Kidney (tissue), 14 donors: ENCODE results near the gene GLOD4. TPM values are rescaled to one million over a fixed set of nuclear protein-coding genes. Genes with fewer than 3 reads are reported as not detected.
"Not testable (repeated sequence)": the region's sequence is repeated elsewhere in the genome, so short reads cannot be mapped to it uniquely, and the experiment has no call there.

Source experiments
- DNase-seq, 5 donors: peaks; one replicate each; pipeline ENCODE4 v3.0.0-alpha.2; 2013 to 2020
- FAIRE-seq: peaks from 2 replicates; lab custom pipeline; 2012; peaks lifted over from hg19 to GRCh38; lab: Jason Lieb, UNC
- H3K27ac ChIP-seq, 2 donors: one replicate each; pipeline ENCODE4 v1.7.0; 2013; ENCODE audit warnings: low read depth in 2 of 2, low read length in 2 of 2, inconsistent platforms in 1 of 2
- H3K27me3 ChIP-seq: one replicate; pipeline ENCODE4 v1.7.1; 2013; ENCODE audit warnings: low read length, inconsistent platforms; ENCODE audit not compliant: control insufficient read depth, insufficient read depth
- H3K36me3 ChIP-seq, 3 donors: one replicate each; pipeline versions ENCODE4 v1.7.0 to v1.7.1; 2013; ENCODE audit warnings: low read length in 3 of 3, control low read depth in 1 of 3, inconsistent platforms in 1 of 3; ENCODE audit not compliant: insufficient read depth in 3 of 3, control insufficient read depth in 2 of 3
- H3K4me1 ChIP-seq, 3 donors: one replicate each; pipeline versions ENCODE4 v1.7.0 to v1.7.1; 2013; ENCODE audit warnings: low read length in 3 of 3, inconsistent platforms in 1 of 3, low read depth in 1 of 3; ENCODE audit not compliant: control insufficient read depth in 2 of 3, insufficient read depth in 2 of 3
- H3K4me3 ChIP-seq, 3 donors: one replicate each; pipeline versions ENCODE4 v1.7.0 to v1.8.1; 2013; ENCODE audit warnings: low read length in 3 of 3, control low read depth in 1 of 3, inconsistent platforms in 1 of 3
- H3K9ac ChIP-seq, 3 donors: one replicate each; pipeline versions ENCODE4 v1.7.0 to v1.7.1; 2013; ENCODE audit warnings: low read length in 3 of 3, control low read depth in 1 of 3, inconsistent platforms in 1 of 3
- H3K9me3 ChIP-seq, 3 donors: one replicate each; pipeline versions ENCODE4 v1.7.0 to v1.7.1; 2013; ENCODE audit warnings: low read length in 3 of 3, control low read depth in 1 of 3, inconsistent platforms in 1 of 3; ENCODE audit not compliant: control insufficient read depth in 2 of 3, insufficient read depth in 1 of 3
- CTCF ChIP-seq: IDR thresholded peaks from 3 replicates; pipeline ENCODE4 v1.5.1; 2012; ENCODE audit warnings: mild to moderate bottlenecking, moderate library complexity, borderline replicate concordance; ENCODE audit not compliant: insufficient read depth; ENCODE audit errors: extremely low read depth
- intact Hi-C: fragments of 100-400 bp; cut with DNase I; formaldehyde crosslinking; loops from one replicate; pipeline ENCODE4 v1.11.1; 2022
- polyA plus RNA-seq: library from polyadenylated mRNA; stranded (reverse); fragments of 350-450 nt; fragmentation: Illumina TruSeq; extraction: RNeasy Lipid Tissue Mini Kit (QIAGEN cat#74804); gene quantifications from one replicate; pipeline ENCODE4 v1.2.3, GENCODE V29; 2014; ENCODE audit warnings: low read depth, low replicate concordance; ENCODE audit not compliant: insufficient read depth
- total RNA-seq: library from RNA; stranded (reverse); fragmentation: NEBNext Ultra II Directional; extraction: Animal tissue kit (Norgen Biotek cat#: 25700); gene quantifications from one replicate; pipeline ENCODE4 v1.2.1, GENCODE V29; 2021
- donor health status: control.
- donor health status: control.
- donor health status: control.
- donor health status: control.
- donor health status: control.
- donor health status: DM: yes; HTN: yes; CAD: no.
- donor health status: Normal renal cell carcinoma (clear cell type).

The GLOD4 gene
- total and polyA plus RNA-seq, 2 donors from 2014 or later = 70.6 to 90.8 TPM

- H3K4me1 ChIP-seq = no peaks in the 10 kb centered on the region
- H3K27me3 ChIP-seq = no peaks in the 10 kb centered on the region
- TF ChIP-seq CTCF = no peak
- no peak for FAIRE-seq
- no peak overlapping the region for H3K27ac ChIP-seq
- no peak overlapping the region for H3K4me3 ChIP-seq
- no peak overlapping the region for H3K9ac ChIP-seq
- no peaks in the 10 kb centered on the region for H3K9me3 ChIP-seq
- intact Hi-C loops = loop anchor here (10.0 kb wide), 2 partner anchors 193 to 263 kb away; no protein-coding TSS in a partner anchor
- DNase-seq = no peak
- peaks cover 2 to 25% (median 20%) of the 10 kb centered on the region in 3 donors for H3K36me3 ChIP-seq
Measured at GRCh38 chr17:792277-792676, 10.2 kb upstream of the GLOD4 start.

- FAIRE-seq (no peak), DNase-seq (peak in 1 of 5 donors; percentile 55)
- intact Hi-C loops = loop anchor here (10.0 kb wide), 2 partner anchors 193 to 263 kb away; no protein-coding TSS in a partner anchor
- peaks cover 2 to 25% (median 23%) of the 10 kb centered on the region in 3 donors for H3K36me3 ChIP-seq
- H3K4me1 ChIP-seq = no peaks in the 10 kb centered on the region
- H3K4me3 ChIP-seq = no peak overlapping the region
- H3K9me3 ChIP-seq = no peaks in the 10 kb centered on the region
- no peak for TF ChIP-seq CTCF
- H3K27me3 ChIP-seq = no peaks in the 10 kb centered on the region
- no peak overlapping the region for H3K27ac ChIP-seq
- H3K9ac ChIP-seq = no peak overlapping the region
Measured at GRCh38 chr17:791829-792228, 9.7 kb upstream of the GLOD4 start.

- intact Hi-C loops = loop anchor here (10.0 kb wide), 2 partner anchors 194 to 264 kb away; no protein-coding TSS in a partner anchor
- H3K4me1 ChIP-seq, H3K9ac ChIP-seq, H3K4me3 ChIP-seq, H3K27ac ChIP-seq, H3K9me3 ChIP-seq, H3K27me3 ChIP-seq, FAIRE-seq: not testable (repeated sequence)
- peaks cover 2 to 25% (median 23%) of the 10 kb centered on the region in 3 donors for H3K36me3 ChIP-seq
- DNase-seq = peak in 3 of 5 donors; percentile 21 to 84 (median 49)
Measured at GRCh38 chr17:790874-791247, 8.8 kb upstream of the GLOD4 start.

GRCh38 chr17:789931-790873 lies 8.1 kb upstream of the GLOD4 start:
- not testable (repeated sequence) for H3K27ac ChIP-seq, H3K9me3 ChIP-seq, H3K4me3 ChIP-seq, H3K4me1 ChIP-seq, FAIRE-seq, H3K27me3 ChIP-seq, H3K9ac ChIP-seq
- intact Hi-C loops = loop anchor here (10.0 kb wide), 2 partner anchors 195 to 265 kb away; no protein-coding TSS in a partner anchor
- DNase-seq = peak; percentile 43 to 92 (median 59)
- H3K36me3 ChIP-seq = peaks cover 2 to 25% (median 23%) of the 10 kb centered on the region in 3 donors
